ENCODE results near the gene ABCB6.

The ABCB6 gene

GRCh38 chr2:219184121-219184520 lies 34.6 kb downstream of the ABCB6 start:
- no peak for DNase-seq (ENCODE audit: low read depth)

- no peak for DNase-seq (ENCODE audit: low read depth)
Measured at GRCh38 chr2:219183151-219183772, 35.5 kb downstream of the ABCB6 start.

- DNase-seq (ENCODE audit: low read depth) = no peak
Measured at GRCh38 chr2:219182331-219183150, 36.2 kb downstream of the ABCB6 start.

- no peak for DNase-seq (ENCODE audit: low read depth)
Measured at GRCh38 chr2:219181531-219181930, 37.2 kb downstream of the ABCB6 start.

- DNase-seq (ENCODE audit: low read depth) = no peak
Measured at GRCh38 chr2:219180961-219181360, 37.8 kb downstream of the ABCB6 start.

GRCh38 chr2:219179601-219180465 lies 38.9 kb downstream of the ABCB6 start:
- no peak for DNase-seq (ENCODE audit: low read depth)

GRCh38 chr2:219178377-219179175 lies 40.2 kb downstream of the ABCB6 start:
- DNase-seq (ENCODE audit: low read depth) = peak; percentile 15

- DNase-seq (ENCODE audit: low read depth) = peak; percentile 65
Measured at GRCh38 chr2:219177552-219178376, 41.0 kb downstream of the ABCB6 start, which contains the start of gene RETREG2. TSS of gene RETREG2 (plus strand) at chr2:219178275. CDS start at chr2:219178353, 78 bp downstream.

- DNase-seq (ENCODE audit: low read depth) = peak; percentile 78
Measured at GRCh38 chr2:219176818-219177551, 41.8 kb downstream of the ABCB6 start, which contains the start of gene CNPPD1. TSS of gene CNPPD1 (minus strand) at chr2:219176925. CDS start at chr2:219176828, 97 bp downstream.

GRCh38 chr2:219175928-219176817 lies 42.6 kb downstream of the ABCB6 start:
- no peak for DNase-seq (ENCODE audit: low read depth)

GRCh38 chr2:219175486-219175885 lies 43.3 kb downstream of the ABCB6 start:
- no peak for DNase-seq (ENCODE audit: low read depth)

- no peak for DNase-seq (ENCODE audit: low read depth)
Measured at GRCh38 chr2:219174801-219175200, 44.0 kb downstream of the ABCB6 start.

GRCh38 chr2:219174146-219174545 lies 44.6 kb downstream of the ABCB6 start:
- DNase-seq (ENCODE audit: low read depth) = no peak

- DNase-seq (ENCODE audit: low read depth) = no peak
Measured at GRCh38 chr2:219173176-219173575, 45.6 kb downstream of the ABCB6 start.

- no peak for DNase-seq (ENCODE audit: low read depth)
Measured at GRCh38 chr2:219172231-219173154, 46.3 kb downstream of the ABCB6 start.

- no peak for DNase-seq (ENCODE audit: low read depth)
Measured at GRCh38 chr2:219171231-219171651, 47.5 kb downstream of the ABCB6 start.

- no peak for DNase-seq (ENCODE audit: low read depth)
Measured at GRCh38 chr2:219169930-219170654, 48.7 kb downstream of the ABCB6 start, which contains the start of gene SLC23A3. TSS of gene SLC23A3 (minus strand) at chr2:219170029. CDS start at chr2:219169984, 45 bp downstream.

Data from activated gamma-delta T cell treated with anti-CD3 and anti-CD28 coated beads, Interleukin-2, amount 50 U/mL, for 16 hours (primary cell).